ENCODE measurements around the gene SMURF1. TPM values are rescaled to one million over a fixed set of nuclear protein-coding genes. Genes with fewer than 3 reads are reported as not detected.

Gene SMURF1
- polyA plus RNA-seq, 4 donors: 15.7 to 18.4 (median 16.4) TPM

DNA sequence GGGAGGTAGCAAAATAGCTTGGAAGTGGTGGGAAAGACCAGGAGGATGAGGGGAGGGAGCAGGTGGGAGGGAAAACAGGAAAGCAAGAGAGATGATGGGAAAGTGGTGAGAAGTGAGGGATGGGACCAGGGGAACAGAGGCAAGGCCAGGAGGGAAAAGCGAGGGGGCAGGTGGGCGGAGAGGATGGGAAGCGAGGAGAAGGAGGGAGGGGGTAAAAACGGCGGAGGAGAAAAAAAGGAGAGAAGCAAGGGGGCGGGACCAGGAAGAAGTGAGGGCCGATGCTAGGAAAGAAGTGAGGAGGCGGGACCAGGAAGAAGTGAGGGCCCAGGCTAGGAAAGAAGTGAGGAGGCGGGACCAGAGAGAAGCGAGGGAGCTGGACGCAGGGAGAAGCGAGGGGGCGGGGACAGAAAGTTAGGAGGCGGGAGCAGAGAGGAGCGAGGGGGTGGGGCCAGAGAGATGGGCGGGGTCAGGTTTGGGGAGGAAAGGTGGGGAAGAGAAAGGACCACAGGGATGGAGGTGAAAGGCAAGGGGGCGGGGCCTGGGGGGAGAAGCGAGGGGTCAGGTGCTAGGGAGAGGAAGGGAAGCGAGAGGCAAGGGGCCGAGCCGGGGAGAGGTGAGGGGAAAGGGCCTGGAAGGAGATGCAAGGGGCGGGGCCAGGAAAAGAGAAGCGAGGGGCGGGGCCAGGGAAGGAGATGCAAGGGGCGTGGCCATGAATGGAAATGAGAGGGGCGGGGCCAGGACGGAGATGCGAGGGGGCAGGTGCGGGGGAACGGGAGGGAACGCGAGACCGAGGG is 984 bp downstream of the SMURF1 start:
- peak; percentile 69 to 77 (median 76) for DNase-seq (ENCODE audit: low read depth in 4 of 4, low spot score in 3 of 4)

DNA sequence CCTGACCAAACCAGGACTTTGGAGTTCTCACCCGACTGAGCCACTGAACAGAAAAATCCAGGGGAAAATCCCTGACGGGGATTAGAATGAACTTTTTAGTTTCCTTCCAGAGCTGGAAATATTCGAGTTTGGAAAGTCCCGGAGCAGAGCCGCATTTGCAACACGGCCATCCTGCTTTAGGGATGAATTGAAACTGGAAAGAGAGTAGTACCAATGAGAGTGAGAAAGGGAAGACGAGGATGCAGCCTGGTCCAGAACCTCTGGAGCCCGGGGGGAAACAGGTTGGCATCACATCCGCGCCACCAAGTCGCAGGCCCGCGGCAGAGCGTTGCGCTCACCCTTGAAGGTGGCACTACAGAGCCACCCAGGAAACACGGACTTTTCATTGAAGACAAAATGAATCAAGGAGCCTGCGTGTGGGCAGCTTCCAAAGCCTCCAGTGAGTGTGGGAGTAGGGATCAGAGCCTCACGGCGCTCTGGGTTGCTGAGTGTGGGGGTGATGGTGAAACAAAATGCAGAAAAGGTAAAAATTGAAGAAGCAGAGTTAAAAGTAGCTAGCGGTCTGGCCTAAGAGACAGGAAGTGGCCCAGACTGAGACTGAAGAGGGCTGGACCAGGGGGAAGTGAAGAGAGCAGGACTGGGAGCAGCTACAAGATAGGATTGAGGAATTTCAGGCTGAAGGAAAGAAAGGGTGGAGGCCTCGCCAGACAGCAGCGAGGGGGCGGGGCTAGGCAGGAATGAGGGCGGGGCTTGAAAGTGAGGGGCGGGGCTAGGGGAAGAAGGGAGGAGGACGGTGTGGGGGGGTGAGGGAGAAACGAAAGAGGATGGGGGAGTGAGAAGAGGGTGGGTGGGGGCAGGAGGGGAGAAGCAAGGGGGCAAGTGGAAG is 1.8 kb downstream of the SMURF1 start:
- peak in 3 of 4 donors; percentile 28 to 36 (median 34) for DNase-seq (ENCODE audit: low read depth in 4 of 4, low spot score in 3 of 4)

DNA sequence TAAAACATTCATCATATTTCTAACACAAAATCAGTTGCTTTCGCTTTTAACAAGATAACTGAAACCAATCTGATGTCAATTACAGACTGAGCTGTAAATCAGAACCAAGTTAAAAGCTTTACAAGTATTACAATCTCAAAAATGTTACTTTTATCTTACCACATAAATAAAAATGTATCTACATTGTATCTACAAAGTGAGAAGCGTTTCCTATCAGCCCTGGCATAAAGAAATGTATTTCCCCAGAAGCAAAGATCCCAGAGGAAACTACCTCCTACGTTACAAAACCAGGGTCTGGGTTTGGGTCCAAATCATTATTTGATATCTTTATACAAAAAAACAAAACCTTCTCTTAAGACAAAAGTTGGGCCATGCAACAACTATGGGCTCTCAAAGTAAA is 2.6 kb downstream of the SMURF1 start:
- no peak for DNase-seq (ENCODE audit: low read depth in 4 of 4, low spot score in 3 of 4)

DNA sequence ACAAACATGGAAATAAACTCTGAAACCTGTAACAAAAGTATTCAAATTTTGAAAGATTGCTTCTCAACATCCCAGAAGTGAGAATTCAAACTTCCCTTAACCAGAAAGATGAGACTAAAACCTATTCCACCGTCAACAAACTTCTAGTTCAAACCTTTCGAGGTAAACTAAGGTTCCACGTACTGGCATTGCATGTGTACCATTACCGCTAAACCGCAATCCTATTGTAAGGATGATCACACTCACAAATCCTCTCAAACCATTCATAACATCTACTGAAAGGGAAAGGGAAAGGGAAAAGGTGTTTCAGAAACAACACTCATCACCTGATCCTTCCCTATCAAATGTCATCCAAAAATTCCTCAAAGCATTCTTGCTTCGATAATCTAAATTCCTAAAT is 3.1 kb downstream of the SMURF1 start:
- no peak for DNase-seq (ENCODE audit: low read depth in 4 of 4, low spot score in 3 of 4)

DNA sequence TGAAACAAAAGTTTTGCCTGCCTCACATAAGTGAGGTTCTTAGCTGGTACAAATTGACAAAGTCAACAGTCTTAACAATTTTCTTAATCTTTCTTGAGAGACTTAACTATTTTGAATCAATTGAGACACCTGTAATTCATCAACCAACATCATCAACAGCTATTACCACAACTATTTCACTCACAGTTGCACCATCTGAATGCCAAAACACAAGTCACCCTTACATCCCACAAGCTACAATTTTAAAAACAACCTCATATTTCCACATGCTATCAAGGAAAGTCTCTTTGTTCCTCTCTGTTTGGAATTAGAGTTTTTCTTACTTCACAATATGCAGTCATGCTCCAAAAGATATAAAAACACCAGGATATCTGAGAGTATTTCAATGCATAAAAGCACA is 4.9 kb downstream of the SMURF1 start:
- DNase-seq (ENCODE audit: low read depth in 4 of 4, low spot score in 3 of 4): no peak

DNA sequence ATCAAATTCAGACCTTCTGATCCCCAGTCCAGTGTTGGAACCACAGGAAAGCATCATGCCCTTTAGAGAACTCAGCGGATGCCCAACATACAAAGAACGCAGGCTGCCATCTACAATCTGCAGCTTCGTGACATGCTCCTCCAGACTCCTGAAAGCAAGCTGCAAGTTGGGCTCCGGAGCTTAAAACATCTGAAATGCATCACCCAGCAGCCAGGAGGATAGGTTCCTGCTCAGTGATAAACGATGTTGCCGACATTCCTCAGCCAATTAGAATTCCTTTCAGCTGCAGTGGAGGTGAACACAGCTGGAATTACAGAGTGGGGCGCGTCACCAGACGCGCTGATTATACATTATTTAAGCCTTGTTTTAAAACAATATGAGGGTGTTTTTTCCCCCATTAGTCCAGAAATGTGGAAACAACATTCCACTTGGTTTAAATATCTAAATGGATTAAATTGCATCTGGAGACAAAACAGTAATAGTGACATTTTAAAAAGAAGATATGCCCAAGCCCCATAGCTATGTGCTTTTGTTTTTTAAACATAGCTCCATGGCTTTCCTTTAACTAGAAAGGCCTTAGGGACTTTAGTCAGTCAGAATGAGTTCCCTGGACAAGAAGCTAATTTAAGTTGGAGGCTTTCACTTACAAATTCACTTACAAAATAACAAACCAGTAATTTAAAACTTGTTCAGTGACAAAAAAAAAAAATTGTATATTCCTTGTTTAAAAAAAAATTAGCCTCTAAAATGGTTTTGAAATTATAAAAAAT is 6.3 kb downstream of the SMURF1 start:
- DNase-seq (ENCODE audit: low read depth in 4 of 4, low spot score in 3 of 4): peak; percentile 31 to 77 (median 56)

DNA sequence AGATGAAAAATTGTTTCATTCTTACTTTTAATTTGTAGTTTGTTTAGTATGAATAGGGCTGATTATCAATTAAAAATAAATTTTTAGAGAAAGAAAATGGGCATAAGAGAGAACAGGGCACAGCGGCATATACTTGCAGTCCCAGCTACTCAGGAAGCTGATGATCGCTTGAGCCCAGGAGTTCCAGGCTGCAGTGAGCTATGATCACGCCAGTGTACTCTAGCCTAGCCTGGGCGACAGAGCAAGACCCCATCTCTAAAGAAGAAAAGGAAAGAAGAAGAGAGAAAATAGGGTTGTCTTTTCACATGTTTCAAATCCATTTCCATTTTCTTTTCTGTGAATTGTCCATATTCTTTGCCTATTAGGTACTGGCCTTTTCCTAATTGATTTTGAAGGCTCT is 8.0 kb downstream of the SMURF1 start:
- DNase-seq (ENCODE audit: low read depth in 4 of 4, low spot score in 3 of 4): no peak

DNA sequence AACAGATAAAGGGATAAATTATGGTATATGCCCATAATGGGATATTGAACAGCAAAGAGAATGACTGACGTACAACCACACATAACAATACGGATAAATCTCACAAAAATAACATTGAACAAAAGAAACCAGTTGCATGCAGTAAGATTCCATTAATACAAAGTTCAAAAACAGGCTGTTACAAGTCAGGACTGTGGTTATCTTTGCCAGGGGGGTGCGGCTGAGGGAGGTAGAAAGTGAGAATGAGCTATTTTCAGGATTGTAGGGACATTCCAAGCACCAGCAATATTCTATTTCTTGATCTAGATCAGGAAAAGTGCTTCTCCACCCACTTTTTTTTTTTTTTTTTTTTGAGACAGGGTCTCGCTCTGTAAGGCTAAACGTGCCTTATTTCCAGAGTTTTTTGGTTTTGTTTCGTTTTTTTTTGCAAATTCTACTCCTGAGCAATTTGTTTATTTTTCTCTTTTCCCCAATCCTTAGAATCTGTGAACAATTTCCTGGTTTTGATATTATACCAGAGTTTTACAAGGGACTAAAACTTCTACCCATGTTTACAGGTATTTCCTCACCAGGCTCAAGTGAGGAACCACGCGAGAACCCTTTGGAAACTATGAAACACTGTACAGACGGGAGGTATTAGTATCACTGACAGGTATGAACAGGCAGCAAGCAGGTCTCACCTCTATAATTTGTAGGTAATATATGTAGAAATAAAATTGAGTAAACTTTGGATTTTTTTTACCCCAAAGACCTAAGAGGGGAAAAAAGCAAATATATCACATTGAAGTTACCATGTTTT is 9.9 kb downstream of the SMURF1 start:
- DNase-seq (ENCODE audit: low read depth in 4 of 4, low spot score in 3 of 4): no peak

DNA sequence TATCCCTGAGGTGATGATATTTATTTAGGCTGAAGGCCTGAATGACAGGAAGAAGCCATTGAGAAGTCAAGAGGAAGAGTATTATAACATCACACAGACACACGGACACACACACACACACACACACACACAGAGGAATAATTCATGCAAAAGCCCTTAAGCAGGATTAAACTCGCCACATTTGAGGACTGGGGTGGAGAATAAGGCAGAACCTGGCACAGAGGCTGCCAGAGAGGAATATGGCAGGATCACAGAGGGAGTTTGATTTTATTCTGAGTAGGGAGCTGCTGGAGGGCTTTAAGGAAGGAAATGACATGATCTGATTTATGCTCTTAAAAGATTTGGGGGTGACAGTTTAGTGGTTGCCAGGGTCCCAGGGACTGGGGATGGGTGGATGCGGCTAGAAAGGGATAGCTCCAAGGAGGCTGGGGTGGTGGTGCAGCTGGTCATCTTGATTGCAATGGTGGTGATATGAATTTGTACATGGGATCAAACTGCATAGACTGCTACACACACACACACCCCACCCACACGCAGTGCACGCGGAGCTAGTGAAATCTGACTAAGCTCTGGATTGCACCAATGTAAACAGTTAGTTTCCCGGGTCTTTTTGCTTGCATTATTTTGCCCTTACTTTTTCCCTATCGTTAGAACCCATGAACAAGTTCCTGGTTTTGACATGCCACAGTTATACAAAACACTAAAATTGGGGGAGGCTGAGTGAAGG is 11.2 kb downstream of the SMURF1 start:
- no peak for DNase-seq (ENCODE audit: low read depth in 4 of 4, low spot score in 3 of 4)

DNA sequence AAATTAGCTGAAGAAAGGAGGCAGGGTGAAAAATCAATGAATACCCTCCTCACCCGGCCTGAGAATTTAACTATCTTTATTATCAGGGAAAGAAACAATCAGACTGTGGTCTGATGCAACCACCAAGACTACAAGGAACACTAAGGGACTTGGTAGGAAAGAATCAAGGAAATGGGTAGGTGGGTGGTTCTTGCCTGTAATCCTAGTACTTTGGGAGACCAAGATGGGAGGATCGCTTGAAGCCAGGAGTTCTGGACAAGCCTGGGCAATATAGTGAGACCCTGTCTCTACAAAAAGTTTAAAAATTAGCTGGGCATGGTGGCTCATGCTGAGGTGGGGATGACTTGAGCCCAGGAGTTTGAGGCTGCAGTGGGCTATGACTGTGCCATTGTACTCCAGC is 12.6 kb downstream of the SMURF1 start:
- no peak for DNase-seq (ENCODE audit: low read depth in 4 of 4, low spot score in 3 of 4)

DNA sequence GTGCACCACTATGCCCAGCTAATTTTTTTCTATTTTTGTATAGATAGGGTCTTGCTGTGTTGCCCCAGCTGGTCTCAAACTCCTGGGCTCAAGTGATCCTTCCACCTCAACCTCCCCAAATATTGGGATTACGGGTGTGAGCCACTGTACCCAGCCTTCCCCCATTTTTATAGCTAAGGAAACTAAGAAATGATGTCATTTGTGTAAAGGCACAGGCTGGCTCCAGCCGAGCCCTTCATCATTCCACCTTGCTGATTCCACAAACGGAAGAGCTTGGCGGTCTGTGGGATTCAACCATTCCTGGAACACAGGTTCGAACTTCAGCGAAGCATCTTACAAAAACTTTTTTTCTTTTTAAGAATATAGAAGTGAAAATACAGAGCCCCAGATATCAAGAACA is 14.4 kb downstream of the SMURF1 start:
- DNase-seq (ENCODE audit: low read depth in 4 of 4, low spot score in 3 of 4): no peak

DNA sequence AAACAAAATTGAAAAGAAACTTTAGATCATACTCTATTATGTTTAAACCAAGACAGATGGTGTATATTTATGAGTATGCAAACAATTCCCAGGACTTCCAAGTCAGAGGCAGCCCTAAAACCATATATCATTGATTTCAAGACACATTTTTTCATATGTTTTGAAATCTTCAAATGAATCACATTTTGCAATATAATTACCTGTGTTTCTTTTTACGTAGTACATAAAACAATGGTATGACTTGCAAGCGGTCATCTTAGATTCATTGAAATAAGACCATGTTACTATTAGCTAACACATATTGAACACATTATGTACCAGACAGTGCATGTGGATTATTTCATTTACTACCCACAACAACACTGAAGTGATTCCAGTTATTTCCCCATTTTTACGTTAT is 14.9 kb downstream of the SMURF1 start:
- no peak for DNase-seq (ENCODE audit: low read depth in 4 of 4, low spot score in 3 of 4)

DNA sequence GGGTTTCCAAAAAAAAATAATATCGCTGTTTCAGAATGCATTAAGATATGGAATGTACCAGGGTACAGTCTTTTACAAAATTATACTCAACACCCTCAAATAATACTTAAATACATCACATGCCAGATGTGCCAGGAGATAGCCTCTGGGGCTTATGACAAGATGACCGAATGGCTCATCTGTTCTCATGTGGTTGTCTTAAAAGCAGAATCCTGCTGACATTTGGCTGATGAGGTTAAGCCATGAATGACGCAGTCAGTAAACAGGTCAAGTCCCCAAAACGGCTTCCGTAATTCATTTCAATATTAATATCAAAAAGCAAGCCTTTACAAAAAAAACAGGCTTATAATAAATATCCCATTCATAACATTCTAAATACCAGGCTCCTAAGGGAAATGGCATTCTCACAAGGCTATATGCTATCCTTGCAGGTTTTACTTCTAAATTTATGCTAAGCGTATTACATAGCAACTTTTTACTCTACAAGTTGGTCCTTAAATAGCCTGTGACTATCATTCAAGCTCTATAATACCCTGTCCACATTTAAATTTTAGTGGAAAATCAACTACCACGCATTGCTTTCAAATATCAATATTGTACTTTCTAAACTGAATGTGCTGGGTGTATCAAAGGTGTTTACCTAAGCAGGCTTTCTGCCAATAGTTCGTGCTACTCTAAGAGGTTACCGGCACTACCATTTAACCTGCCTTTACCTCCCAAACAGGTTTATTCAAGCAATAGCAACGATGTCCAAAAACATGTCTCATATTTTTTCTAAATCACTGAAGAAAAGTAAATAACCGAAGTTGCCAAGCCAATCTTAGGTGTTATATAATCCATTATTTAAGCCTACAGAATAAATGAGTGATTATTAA is 15.6 kb downstream of the SMURF1 start:
- no peak for DNase-seq (ENCODE audit: low read depth in 4 of 4, low spot score in 3 of 4)

DNA sequence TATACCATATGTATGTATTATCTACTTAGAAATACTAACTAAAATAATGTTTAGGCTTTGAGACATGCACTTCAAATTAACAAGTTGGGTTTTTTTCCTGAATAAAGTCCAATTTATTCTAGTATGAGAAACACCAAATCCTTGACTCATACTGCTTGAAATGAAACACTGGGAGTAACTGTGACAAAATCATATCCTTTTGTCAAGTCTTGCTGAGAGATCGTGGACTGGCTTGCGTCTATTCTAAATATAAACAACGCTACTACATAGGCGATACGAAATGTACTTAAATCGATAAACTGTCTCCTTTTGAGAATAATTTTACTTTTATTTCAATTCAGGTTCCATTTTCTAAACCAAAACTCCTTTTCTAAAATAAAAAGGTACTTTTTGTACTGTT is 16.3 kb downstream of the SMURF1 start:
- no peak for DNase-seq (ENCODE audit: low read depth in 4 of 4, low spot score in 3 of 4)

DNA sequence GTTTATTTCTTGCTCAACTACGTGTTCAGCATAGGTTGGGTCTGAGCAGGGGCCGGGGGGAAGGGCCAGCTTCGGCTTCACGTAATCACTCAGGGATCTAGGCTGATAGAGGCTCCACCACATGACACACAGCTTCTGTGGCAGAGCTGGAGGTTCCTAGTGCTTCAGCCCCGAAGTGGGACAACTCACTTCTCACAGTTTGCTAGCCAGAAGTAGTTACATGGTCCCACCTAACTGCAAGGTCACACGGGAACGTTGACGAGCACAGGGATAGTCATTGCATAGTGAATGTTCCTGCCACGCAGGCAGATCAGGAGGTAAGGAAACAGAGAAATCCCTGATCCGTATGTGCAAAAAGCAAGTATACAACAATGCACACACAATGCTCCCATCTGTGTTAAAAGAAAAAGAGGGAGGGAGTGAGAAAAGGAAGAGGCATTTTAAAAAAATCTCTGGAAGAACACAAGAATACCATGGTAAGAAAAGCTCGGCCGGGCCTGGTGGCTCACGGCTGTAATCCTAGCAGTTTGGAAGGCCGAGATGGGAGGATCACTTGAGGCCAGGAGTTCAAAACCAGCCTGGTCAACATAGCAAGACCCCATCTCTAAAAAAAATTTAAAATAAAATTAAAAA is 16.9 kb downstream of the SMURF1 start:
- no peak for DNase-seq (ENCODE audit: low read depth in 4 of 4, low spot score in 3 of 4)

DNA sequence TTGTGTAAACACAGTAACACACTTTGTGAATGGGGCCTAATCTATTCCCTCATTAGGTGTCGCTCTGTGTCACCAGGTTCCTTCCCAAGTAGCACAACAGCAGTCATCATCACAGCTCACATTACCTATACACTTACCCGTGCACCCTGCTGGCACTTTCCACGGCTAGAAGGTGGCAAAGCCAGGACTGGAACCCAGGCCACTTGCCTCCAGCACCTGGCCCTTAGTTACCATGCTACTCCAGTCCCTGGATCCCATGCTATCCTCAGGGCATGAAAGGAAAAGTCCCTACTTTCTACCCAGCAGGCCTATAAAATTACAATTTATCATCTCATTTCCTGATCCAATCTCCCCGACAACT is 18.4 kb downstream of the SMURF1 start:
- no peak for DNase-seq (ENCODE audit: low read depth in 4 of 4, low spot score in 3 of 4)

DNA sequence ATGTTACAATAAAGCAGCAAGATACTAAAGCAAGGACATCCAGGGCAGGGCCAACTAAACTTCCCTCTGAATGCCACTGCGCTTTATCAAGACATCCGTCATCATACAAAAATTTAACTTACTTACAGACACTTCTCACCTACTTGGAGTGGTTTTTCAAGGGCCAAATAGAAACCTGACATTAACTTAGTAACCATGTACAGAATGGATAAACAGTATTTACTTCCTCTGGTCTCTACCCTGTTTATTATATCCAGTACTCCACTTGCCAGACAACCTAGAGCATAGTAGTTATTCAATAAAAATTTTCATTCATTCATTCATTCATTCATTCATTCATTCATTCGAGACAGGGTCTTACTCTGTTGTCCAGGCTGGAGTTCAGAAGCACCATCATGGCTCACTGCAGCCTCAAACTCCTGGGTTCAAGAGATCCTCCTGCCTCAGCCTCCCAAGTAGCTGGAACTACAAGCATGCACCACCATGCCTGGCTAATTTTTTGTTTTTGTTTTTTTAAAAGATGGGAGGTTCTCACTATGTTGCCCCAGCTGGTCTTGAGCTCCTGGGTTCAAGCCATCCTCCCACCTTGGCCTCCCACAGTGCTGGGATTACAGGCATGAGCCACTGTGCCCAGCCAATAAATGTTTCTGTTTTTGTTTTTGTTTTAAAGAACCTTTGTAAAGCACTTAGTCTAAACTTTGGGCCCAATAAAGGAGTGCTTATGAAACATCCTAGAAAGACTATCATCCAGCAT is 19.0 kb downstream of the SMURF1 start:
- DNase-seq (ENCODE audit: low read depth in 4 of 4, low spot score in 3 of 4): no peak

DNA sequence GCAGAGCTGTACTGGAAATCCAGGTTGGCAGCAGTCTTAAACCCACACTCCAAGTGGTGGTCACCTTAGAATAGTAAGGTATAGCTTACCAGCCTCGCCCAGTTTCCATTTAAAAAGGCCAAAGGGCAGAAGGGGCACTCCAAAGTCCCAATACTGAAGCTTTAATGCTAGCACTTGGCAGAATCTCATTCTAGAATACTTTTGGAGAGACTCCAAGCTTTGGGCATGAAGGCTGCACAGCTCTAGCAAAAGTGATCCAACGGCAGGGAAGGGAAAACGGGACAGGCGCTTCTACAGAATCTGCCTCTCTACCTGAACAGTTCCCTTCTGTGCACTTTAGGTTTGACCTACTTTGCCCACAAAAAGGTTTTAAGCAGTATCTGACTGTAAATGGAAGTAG is 19.7 kb downstream of the SMURF1 start:
- DNase-seq (ENCODE audit: low read depth in 4 of 4, low spot score in 3 of 4): no peak

Measured in right renal pelvis (tissue), 4 donors.